Right lung (tissue), 5 donors: ENCODE results near the gene UNCX. TPM values are rescaled to one million over a fixed set of nuclear protein-coding genes. Genes with fewer than 3 reads are reported as not detected.

Source experiments
- DNase-seq, 2 donors: peaks; one replicate each; pipeline ENCODE4 v3.0.0-alpha.2; 2013
- polyA plus RNA-seq, 5 donors: library from polyadenylated mRNA; unstranded; fragments of 120-200 nt; gene quantifications; one replicate each; pipeline versions ENCODE4 v1.2.1 to v1.2.3, GENCODE V29; 2013; ENCODE audit warnings: inconsistent platforms in 1 of 5, low replicate concordance in 1 of 5; ENCODE audit not compliant: insufficient read length in 5 of 5, insufficient read depth in 1 of 5

Gene UNCX
- polyA plus RNA-seq, 5 donors, result not detected

DNA sequence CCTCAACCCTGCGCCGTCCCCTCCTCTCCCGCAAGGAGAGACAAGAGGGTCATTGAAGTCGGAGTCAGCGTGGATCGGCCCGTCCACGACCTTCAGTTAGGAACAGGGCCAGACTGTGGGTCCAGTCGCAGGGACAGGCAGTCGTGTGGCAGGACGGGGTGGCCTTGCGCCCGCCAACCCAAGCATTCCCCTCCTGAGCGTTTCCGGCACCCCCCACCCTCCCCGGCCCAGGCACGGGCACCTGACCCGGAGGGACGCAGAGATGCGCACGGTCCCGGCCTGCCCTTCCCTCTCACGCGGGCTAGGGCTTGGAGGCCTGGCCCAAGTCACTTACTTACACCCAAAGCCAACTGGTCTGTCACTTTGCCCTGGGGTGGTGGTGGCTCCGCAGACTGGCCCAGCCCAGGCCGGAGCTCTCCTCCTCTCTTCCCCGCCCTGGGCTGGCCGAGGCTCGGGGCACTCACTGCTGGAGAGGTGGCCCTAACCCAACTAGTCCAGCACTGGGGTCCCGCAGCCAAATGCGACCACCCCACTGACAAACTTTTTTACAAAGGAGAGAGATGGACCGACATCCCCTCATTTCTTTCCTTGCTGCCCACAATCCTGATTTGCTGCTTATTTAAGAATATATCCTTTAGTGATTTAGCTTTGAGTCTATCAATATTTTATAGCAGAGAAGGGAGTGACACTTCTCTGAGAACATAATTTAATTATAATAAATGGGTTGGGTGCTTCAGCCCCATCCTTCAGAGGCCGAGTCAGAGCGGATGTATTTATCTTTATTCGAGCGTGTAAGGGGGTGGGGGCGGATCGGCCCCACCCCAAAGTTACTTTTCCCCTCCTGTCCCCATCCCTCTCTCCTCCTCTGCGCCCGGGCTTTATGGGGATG is 1.2 kb upstream of the UNCX start:
- DNase-seq, result no peak

DNA sequence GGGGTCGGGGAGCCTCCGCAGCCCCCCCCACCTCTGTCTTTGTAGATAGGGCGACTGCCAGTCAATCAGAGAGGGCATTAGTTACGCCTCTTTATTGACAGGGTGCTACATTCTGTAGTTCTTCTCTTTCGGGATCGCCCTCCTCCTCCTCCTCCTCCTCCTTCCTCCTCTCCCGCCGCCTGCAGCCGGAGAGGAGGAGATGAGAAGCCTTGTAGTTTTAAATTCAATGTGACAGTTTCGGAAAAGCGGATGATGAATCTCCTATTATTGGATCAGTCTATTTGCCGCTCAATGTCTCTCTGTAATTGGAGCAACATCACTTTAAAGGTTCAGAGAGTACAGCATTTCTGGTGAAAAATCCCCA is 587 bp upstream of the UNCX start:
- DNase-seq, result no peak

DNA sequence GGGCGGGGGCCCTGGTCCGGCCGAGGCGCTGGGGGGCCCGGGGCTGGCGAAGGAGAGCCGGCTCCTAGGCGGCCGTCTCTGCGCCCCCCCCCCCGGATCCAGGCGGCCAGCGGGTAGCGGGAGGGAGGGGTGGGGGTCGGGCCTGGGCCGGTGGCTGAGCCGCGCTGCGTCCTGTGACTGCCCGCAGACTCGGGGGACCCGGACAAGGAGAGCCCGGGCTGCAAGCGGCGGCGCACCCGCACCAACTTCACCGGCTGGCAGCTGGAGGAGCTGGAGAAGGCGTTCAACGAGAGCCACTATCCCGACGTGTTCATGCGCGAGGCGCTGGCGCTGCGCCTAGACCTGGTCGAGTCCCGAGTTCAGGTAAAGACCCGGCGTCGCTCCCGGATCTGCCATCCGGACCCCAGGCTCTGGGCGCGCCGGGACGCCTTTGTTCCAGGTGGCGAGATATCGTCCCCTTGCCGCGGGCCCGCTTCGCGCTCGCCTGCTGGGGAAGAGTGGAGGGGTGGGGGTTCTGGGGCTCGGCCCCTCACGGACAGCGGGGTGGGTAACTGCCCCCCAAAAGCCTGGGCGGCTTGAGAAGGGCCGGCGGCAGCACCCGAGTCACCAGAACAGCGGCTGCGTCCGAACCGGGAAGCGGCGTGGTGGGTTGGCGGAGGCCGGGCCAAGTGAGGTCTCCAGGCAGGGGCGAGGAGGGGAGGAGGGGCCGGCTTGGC is 819 bp downstream of the UNCX start:
- no peak for DNase-seq

DNA sequence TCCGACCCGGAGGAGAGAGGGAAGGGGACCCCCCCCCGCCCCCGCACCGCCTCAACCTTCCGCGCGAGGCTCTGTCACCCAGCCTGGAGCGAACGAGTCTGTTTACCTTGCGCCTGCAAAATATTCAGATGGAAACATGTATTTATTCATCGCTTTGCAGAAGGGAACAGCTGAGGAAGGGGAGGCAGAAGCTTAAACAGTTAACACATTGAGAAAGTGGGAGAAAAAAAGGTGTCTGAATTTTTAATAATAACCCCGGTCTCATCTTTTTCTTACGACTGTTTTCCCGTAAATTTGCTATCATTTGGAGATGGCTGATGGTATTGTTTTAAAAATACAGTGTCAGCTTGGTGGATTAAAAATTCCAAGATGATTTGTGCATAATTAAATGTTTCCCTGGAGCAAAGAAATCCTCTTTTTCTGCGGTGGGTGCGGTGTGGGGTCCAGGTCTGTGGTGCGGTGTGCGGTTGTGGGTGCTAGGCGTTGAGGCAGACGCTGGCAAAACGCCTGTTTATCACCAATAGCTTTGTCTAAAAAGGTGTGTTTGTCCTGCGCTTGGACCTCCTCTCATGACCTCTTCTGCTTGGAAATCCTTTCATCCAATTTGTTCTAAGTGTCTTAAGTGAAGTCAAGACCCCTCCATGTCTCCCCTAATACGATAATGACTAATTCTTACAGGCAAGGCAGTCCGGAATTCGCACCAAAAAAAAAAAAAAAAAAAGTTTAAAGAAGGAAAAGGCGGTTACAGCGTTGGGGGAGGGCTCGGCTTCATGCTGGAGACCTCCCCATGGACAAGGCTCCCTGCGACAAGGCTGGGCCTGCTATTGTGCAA is 1.6 kb downstream of the UNCX start:
- no peak for DNase-seq

DNA sequence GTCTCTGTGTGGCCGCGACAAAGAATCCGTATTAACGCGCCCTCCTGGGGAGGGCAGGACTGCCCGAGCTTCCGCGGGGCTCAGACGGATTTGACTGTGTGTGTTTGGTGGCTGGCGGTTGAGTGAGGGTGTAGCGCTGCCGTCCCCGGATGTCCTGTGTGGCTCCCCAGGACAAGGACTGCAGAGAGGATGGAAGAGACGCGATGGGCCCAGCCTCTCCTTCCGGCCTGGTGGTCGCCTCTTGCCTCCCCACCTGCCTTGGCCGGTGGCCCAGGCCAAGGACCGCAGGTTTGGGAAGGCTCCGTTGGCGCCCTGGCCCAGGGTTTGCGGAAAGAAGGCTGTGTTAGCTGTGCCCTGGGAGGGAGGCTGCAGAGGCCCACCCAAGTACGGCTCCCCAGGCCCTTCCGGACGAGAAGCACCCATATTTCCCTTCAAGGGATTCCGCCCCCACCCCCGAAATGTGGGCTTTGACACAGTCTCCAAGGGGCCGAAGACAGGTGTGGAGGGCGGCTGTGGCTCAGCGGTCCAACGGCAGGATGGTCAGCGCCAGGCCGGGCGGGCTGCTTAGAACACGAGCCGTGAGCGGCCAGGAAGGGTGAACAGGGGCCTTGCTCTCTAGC is 2.3 kb downstream of the UNCX start:
- no peak for DNase-seq

DNA sequence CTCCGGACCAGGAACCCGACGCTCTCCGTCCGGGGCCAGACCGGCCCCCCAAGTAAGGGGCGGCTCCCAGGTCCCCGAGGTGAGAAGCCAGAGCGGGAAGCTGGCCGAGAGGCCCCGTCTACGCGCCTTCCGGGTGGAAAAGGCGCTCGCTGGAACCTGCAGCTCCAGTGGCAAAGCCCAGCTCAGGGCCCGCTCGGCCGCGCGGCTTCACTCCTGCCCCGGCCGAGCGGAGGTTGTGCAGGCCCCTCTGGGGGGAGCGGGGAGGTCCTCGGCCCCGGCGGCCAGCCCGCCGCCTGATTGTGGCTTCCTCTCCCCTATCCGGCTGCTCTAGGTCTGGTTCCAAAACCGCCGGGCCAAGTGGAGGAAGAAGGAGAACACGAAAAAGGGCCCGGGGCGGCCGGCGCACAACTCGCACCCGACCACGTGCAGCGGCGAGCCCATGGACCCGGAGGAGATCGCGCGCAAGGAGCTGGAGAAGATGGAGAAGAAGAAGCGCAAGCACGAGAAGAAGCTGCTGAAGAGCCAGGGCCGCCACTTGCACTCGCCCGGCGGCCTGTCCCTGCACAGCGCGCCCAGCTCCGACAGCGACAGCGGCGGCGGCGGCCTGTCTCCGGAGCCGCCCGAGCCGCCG is 2.9 kb downstream of the UNCX start:
- no peak for DNase-seq

DNA sequence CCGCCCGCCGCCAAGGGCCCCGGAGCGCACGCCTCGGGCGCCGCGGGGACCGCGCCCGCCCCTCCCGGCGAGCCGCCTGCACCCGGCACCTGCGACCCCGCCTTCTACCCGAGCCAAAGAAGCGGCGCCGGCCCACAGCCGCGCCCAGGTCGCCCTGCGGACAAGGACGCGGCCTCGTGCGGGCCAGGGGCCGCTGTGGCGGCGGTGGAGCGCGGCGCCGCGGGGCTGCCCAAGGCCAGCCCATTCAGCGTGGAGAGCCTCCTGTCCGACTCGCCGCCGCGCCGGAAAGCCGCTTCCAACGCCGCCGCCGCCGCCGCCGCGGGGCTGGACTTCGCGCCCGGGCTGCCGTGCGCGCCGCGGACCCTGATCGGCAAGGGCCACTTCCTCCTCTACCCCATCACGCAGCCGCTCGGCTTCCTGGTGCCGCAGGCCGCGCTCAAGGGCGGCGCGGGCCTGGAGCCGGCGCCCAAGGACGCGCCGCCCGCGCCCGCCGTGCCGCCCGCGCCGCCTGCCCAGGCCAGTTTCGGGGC is 3.5 kb downstream of the UNCX start:
- no peak for DNase-seq

DNA sequence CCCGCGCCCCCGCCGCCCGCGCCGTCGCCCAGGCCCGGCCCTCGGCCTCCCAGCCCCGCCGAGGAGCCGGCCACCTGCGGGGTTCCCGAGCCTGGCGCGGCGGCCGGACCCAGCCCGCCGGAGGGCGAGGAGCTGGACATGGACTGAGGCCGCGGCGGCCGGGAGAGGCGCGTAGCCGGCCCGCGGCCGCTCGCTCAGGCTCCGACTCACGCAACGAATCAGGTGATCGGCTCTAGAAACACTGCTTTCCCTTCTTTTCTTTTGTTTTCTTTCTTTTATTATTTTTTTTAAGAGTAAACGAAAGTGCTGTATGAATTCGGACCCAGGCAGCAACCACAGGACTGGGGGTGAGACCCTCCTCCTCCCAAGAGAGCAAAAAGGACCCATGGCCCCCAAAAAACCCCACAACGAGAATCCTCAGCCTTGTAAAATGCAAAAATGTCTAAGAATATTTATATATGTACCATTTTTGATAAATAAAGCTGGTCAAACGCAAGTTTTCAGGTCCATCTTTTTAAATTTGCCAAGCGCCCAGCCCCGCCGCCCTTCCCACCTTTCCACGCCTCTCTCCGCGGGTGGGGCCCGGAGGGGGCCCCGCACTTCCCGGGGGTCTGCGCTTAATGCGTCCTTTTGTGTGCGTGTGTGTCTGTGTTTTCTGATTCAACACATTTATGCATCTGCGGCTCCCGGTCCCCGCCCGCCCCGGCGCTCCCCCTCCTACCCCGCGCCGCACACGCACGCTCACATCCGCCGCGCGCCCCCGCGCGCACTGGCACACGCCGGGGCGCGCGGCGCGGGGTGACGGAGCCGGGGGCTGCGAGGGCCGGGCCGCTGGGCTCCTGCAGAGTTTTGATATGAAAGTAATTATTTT is 4.4 kb downstream of the UNCX start:
- no peak for DNase-seq

DNA sequence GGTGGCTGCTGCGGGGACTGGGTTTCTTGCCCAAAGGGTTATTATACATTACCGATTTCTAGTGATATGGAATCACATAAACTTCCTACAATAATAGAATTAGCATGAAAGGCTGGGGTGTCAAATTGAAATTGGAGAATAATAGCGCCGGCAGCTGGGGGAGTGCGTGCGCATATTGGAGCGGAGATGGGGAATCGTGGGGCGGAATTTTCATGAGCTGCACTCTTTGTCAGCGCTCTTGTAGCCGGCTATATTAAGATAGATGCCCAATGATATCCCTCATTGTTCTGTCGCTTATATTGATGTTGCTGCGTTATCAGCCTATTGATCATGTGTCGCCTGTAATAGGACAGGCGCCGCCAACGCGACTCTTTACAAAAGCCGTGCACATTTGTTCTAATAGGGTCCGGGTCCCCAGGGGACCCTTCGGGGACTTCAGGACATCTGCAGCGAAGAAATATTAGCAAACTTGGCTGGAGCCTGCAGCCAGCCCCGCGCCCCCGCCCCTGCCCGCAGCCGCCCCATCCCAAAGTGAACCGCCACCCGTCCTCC is 5.1 kb downstream of the UNCX start:
- DNase-seq, result no peak

DNA sequence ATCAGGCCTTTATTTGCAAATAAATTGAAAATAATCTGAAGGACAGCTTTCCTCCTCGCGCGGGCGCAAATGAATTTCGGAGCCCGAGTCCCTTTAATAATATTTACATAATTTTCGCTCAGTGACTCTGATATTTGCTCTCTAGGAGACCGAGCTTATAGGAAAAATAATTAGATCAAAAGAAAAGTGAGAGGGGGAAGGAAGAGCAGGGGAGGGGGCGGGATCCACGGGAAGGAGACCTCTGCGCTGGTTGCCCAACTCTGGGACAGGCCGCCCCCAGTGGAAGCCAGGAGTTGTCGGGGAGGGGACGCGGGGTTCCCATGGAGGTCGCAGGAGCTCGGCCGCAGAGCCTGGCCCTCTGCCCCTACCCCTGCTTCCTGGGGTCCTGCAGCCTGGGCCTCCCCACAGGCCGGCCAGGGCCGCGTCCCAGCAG is 5.8 kb downstream of the UNCX start:
- DNase-seq, result no peak

DNA sequence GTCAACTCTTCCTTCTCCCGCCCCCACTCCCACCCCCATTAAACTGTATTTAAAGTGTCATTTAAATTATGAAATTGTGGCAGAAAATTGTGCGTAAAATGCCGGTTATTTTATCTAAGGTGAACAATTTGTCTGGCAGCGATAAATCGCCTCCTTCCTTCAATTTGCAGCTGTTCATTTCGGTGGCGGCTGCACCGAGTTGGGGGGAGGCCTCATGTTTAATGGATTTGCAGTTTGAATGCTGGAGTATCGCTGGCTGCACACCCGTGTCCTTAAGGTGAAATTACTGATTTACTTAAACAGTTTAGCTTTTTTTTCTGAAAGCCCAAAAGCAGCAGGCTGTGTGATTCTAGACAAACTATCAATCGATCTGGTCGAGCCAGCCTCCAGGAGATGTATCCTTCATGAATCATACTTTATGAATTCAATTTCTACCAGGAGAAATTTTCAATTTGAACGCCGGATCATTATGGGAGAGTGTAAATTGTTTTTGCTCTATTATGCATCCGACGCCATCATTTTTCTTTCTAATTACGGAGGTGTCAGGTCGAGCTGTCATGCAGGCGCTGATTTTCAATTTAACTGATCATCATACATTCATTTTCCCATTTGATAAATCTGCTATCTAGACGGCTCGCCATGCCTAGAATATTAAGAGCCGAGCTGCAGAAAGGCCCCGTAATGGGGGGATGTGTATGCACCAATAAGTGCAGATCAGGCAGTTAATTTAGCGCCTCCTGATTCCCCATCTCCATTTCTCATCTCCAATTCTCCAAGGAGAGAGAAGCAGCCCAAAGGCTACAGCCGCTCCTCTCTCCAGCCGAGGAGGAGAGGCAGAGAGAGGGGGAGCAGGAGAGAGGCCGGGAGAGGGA is 6.5 kb downstream of the UNCX start:
- DNase-seq, result no peak

DNA sequence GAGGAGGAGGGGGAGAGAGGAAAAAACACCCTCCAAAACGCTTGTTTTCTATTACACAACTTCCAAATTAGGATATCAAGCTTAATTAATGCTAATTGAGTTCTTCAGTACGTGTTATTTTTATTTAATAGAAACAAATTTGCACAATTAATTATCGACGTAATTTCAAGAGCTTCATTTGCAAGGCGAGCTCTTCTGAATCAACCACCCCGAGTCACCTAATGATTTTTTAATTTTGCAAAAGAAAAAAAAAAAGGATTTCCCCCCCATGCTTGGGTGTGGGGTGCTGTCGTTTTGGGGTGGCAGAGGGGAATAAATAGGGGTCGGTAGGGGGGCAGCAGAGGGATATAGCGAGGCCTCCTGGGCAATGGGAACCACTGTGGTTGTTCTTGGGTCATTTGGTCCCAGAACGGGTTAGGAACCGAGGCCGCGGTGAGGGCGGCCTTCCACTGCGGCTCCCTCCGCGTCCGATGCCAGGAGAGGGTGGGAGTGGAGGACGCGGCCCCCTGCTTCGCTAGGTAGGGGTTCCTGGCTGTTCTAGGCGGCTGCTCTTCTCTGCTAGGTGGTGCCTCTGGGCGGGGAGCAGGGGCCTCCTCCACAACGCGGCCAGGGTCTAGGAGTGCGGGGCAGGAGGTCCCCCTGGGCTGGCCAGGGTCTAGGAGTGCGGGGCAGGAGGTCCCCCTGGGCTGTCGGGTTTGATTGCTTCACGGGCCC is 7.3 kb downstream of the UNCX start:
- DNase-seq, result no peak

DNA sequence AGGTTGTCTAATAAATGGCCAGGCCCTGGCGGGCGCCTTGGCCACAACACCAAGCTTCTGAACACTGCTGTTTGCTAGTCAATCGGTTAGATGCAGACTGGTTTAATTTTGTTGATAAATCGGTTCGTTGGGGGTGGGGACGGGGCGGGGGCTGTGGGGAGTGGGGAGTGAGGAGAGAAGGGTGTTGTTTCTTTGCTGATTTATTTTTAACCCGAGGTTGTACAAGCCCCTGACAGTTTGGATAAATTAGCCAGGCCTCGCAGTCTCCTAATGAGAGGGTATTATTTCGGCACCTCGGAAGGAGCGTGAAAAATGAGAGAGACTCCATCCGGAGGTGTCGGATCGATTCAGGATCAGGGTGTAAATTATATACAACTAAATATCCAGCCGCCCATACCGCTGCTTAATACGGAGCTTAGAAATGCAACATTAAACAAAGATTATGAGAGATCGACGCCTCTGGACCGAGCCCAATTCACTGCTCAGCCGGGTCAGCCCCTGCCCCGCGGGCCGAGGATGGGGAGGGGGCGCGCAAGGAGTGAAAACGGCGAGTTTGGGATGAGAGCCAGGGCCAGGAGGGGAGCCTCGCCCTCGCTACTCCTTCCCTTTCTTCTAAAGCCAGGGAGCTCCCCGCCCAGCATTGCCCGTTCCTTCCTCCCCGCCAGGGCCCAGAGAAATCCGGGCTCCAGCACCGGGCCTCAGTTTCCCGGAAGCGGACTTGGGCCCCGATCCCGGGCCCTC is 8.0 kb downstream of the UNCX start:
- DNase-seq, result no peak

DNA sequence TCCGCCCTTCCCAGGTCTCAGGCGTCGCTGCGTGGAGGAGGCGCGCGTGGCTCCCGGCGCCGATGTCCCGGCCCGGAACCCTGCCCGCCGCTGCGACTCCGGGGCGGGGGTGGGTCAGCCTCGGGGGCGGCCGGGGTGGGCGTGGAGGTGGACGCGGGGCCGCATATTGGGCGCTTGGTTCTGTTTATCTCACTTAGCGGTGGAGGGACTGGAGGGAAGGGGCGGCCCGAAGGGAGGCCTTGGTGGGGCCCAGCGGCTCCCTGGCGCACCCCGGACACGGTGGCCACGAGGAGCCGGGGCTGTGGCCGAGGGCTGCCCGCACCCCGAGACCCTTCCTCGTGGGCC is 8.6 kb downstream of the UNCX start:
- DNase-seq, result no peak

DNA sequence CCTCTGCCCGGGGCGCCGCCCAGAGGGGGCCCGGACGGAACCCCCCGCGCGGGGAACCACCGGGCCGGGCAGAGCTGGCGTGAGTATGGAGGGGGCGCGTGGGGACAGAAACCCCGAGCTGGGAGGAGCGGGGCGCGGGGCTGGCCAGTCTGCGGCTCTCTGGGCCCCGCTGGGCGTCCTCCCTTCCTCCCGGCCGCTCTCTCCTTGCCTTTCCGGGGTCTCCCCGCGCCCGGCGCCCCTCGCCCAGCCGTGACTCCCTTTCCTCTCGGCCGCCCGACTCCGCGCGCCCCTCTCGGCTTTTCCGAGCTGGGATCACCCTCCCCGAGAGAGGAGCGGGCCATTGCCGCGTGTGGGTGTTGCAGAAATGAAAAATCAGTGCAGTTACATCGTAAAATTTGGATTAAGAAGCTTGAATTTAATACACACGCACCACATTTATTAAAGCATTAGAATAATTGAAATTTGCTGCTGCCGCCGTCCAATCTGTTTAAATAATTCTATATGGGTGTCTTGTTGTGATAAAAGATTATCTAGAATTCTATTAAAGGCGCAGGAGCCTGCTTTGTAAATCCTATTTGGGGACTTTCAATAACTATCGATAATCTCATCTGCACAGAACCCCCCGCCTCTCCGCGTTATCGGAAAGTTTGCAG is 9.1 kb downstream of the UNCX start:
- no peak for DNase-seq

DNA sequence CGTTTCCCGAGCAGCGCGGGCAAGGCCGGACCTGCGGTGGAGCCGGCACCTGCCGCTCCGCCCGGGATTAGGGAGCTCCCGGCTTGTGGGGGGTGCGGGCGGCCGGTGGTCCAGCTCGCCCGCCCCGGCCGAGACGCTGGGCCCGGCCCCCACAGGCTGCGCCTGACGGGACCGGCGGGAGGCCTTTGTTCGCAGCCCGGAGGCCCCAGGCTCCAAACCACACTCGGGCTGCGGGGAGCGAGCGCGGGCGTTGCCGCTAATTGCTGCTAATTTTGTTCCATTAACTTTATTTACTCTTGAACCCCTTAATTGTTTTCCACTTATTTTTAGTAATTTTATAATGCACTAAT is 9.6 kb downstream of the UNCX start:
- no peak for DNase-seq
